ENCODE results near the gene SYNGAP1.

DNA sequence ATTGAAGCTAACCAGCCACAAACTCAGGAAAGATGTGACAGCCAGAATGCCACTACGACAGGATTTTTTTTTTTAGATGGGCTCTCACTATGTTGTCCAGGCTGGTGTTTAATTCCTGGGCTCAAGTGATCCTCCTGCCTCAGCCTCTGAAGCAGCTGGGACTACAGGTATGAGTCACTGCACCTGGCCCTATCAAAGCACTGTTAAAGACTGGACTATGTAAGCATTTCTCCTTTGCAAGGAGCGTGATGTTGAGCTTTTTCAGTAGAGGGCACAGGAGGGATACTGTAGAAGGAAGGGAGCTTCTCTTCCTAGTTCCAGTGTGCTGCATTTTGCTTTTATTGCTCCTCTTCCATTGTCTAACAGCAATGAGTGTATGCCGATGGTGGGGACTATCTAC is 70.3 kb downstream of the SYNGAP1 start:
- TF ChIP-seq POLR2A (IDR thresholded peaks at IDR 0.05) (no peak), POLR2AphosphoS5 (IDR thresholded peaks at IDR 0.05) (no peak)
- TF ChIP-seq, protein P1, sequence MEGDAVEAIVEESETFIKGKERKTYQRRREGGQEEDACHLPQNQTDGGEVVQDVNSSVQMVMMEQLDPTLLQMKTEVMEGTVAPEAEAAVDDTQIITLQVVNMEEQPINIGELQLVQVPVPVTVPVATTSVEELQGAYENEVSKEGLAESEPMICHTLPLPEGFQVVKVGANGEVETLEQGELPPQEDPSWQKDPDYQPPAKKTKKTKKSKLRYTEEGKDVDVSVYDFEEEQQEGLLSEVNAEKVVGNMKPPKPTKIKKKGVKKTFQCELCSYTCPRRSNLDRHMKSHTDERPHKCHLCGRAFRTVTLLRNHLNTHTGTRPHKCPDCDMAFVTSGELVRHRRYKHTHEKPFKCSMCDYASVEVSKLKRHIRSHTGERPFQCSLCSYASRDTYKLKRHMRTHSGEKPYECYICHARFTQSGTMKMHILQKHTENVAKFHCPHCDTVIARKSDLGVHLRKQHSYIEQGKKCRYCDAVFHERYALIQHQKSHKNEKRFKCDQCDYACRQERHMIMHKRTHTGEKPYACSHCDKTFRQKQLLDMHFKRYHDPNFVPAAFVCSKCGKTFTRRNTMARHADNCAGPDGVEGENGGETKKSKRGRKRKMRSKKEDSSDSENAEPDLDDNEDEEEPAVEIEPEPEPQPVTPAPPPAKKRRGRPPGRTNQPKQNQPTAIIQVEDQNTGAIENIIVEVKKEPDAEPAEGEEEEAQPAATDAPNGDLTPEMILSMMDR (IDR thresholded peaks at IDR 0.05) = no peak

Measured in breast epithelium (tissue), 3 donors.